Raji (cell line): ENCODE data around the gene OXT.
A peak's percentile ranks its signal among the peaks of the same experiment; 100 is the strongest.

Source experiments
- POLR2A ChIP-seq: IDR thresholded peaks from 2 replicates; pipeline ENCODE4 v1.6.1; 2011; ENCODE audit warnings: low read depth, low read length, control low read depth; ENCODE audit not compliant: insufficient read depth

OXT gene

GRCh38 chr20:3045816-3046676 is 25.4 kb upstream of the OXT start, which contains the start of gene MRPS26:
Gene MRPS26, plus strand, starts transcription at chr20:3046052. Its CDS starts 17 bp downstream, at chr20:3046069.
- TF ChIP-seq POLR2A = peak; percentile 85

GRCh38 chr20:3046677-3047462 is 24.6 kb upstream of the OXT start:
- no peak for TF ChIP-seq POLR2A

- TF ChIP-seq POLR2A = no peak
Observed at GRCh38 chr20:3047486-3048419, 23.7 kb upstream of the OXT start.

DNA sequence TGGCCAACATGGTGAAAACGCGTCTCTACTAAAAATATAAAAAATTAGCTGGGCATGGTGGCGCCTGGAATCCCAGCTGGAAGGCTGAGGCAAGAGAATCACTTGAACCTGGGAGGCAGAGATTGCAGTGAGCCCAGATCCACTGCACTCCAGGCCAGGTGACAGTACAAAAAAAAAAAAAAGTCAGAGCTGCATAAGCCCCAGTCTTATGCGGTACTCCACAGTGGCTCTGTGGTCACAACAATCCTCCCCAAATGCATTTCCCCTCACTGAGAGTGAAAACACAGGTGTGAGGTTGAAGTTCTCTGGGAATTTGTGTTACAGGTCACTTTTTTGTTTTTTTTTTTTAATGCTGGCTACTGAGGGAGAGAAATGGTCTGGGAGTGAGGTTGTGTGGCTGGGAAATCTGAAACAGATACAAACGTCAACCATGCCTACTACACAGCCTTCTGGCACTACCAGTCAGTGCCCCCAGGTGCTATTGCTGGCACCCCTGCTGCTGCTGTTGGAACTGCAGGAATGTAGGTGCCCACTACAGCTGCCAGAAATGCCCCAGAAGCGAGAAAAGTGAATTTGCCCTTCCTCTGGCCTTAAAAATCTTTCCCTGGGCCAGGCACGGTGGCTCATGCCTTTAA is 19.9 kb upstream of the OXT start:
- TF ChIP-seq POLR2A = no peak

DNA sequence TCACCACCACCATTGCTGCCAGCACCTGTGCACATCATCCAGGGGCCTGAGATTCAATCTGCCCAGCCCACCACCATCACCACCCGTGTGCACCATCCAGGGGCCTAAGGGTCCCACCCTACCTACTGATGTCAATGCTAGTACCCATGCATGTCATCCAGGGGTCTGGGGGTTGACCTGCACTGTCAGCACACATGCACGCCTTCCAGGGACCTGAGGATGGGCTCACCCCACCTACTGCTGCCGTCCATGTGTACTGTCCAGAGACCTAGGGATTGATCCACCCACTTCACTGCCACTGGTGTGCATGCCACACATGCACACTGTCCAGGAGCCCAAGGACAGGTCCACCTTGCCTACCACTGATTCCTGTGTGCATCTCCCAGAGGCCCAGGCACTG is 11.9 kb upstream of the OXT start:
- TF ChIP-seq POLR2A = no peak

- no peak for TF ChIP-seq POLR2A
Observed at GRCh38 chr20:3067139-3068014, 4.0 kb upstream of the OXT start.

- no peak for TF ChIP-seq POLR2A
Observed at GRCh38 chr20:3068075-3068474, 3.3 kb upstream of the OXT start.

- no peak for TF ChIP-seq POLR2A
Observed at GRCh38 chr20:3068986-3069900, 2.2 kb upstream of the OXT start.

DNA sequence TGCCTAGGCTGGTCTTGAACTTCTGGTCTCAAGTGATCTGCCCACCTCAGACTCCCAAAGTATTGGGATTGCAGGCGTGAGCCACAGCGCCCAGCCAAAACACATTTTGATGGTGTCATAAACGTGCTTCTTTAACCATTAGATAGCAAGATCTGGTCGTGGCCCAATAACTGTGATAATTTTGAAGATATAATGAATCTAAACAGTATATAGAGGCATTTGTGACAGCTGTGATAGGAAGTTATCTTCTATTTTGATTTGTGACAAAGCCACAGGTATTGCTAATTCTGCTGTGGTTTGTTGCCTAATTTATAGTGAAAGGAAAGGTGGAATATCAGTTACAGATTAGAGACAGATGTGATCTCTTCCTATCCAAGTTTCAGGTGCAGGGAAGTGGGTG is 695 bp upstream of the OXT start:
- no peak for TF ChIP-seq POLR2A

GRCh38 chr20:3071266-3071609 is 182 bp upstream of the OXT start:
- no peak for TF ChIP-seq POLR2A

- no peak for TF ChIP-seq POLR2A
Observed at GRCh38 chr20:3072530-3073250, 1.3 kb downstream of the OXT start.

GRCh38 chr20:3074812-3075211 is 3.4 kb downstream of the OXT start:
- no peak for TF ChIP-seq POLR2A
